Body of pancreas (tissue), 4 donors: ENCODE measurements around the gene LBH.

ENCODE experiments used
- POLR2A ChIP-seq, 3 donors: fragments of 450-650 bp; IDR thresholded peaks; one replicate each; pipeline ENCODE4 v1.6.1; 2016; ENCODE audit warnings: antibody characterized with exemption in 3 of 3, mild to moderate bottlenecking in 2 of 3
- TF ChIP-seq, protein P1 (sequence below), 7 experiments: fragments of 450-650 bp in 4 of 7; fragments of 200-600 bp in 3 of 7; sonication (generic) in 3 of 7; IDR thresholded peaks; one replicate each; pipeline ENCODE4 v1.5.1; 2016 to 2019; ENCODE audit warnings: antibody characterized with exemption in 7 of 7

DNA sequence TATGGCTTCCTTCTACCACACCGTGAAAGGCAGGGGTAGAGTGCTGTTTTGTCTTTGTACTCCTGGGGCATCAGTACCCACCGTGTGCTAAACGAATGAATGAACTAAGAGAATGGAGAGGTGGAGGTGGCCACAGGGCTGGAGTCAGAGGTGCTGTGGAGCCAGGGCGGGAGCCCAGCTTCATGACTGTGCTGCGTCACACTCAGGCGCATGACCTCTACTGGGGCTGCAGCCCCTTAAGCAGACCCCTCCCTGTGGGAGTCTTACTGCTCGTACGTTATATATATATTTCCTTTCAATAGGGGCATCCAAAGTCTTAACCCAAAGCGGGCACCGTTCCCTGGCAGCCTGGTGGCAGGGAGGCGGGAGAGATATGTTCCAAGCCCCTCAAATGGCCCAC, 18.0 kb upstream of the LBH start:
- TF ChIP-seq, protein P1, sequence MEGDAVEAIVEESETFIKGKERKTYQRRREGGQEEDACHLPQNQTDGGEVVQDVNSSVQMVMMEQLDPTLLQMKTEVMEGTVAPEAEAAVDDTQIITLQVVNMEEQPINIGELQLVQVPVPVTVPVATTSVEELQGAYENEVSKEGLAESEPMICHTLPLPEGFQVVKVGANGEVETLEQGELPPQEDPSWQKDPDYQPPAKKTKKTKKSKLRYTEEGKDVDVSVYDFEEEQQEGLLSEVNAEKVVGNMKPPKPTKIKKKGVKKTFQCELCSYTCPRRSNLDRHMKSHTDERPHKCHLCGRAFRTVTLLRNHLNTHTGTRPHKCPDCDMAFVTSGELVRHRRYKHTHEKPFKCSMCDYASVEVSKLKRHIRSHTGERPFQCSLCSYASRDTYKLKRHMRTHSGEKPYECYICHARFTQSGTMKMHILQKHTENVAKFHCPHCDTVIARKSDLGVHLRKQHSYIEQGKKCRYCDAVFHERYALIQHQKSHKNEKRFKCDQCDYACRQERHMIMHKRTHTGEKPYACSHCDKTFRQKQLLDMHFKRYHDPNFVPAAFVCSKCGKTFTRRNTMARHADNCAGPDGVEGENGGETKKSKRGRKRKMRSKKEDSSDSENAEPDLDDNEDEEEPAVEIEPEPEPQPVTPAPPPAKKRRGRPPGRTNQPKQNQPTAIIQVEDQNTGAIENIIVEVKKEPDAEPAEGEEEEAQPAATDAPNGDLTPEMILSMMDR (IDR thresholded peaks at IDR 0.05): no peak
- TF ChIP-seq POLR2A (IDR thresholded peaks at IDR 0.05): no peak
